IMR-90 (cell line): ENCODE results near the gene PLPP4. TPM values are rescaled to one million over a fixed set of nuclear protein-coding genes. Genes with fewer than 3 reads are reported as not detected.

Source experiments
- ATAC-seq: fragments of 200-7000 bp; cut with Tn5 transposase; 2 replicates; pipeline ENCODE4 v1.9.1; 2020; ENCODE audit warnings: low read depth, mild to moderate bottlenecking, moderate library complexity
- BruUV-seq: library from RNA; stranded (reverse); fragments of 400-500 nt; replicated peaks from 2 replicates; lab custom pipeline; 2021; lab: Mats Ljungman, UMichigan
- CTCF ChIA-PET: fragments of 300-600 bp; formaldehyde crosslinking; extraction: SDS; loops from one replicate; lab custom pipeline; 2021; ENCODE audit warnings: antibody characterized with exemption; lab: Yijun Ruan, JAX
- POLR2A ChIA-PET: fragments of 300-600 bp; sonication (Branson Sonifier 250); formaldehyde crosslinking; loops from one replicate; lab custom pipeline; 2022; ENCODE audit warnings: antibody characterized with exemption; ENCODE audit not compliant: unreplicated experiment; lab: Charles Lee
- DNase-seq: peaks from one replicate; pipeline ENCODE4 v3.0.0; 2013
- H2AFZ ChIP-seq: replicated peaks from 2 replicates; pipeline ENCODE3; 2013; ENCODE audit warnings: low read length, mild to moderate bottlenecking; ENCODE audit not compliant: poor library complexity
- H2AK5ac ChIP-seq: 2 replicates; pipeline ENCODE4 v1.6.1; 2013; ENCODE audit warnings: low read depth, low read length, inconsistent platforms
- H2AK9ac ChIP-seq: replicated peaks from 2 replicates; pipeline ENCODE3; 2013; ENCODE audit warnings: mild to moderate bottlenecking, low read depth, low read length, moderate library complexity; ENCODE audit not compliant: poor library complexity
- H2BK120ac ChIP-seq: 2 replicates; pipeline ENCODE4 v1.6.1; 2013; ENCODE audit warnings: low read depth, low read length, inconsistent platforms
- H2BK15ac ChIP-seq: 3 replicates; pipeline ENCODE4 v1.6.1; 2013; ENCODE audit warnings: low read depth, low read length, inconsistent platforms
- H2BK20ac ChIP-seq: 2 replicates; pipeline ENCODE4 v1.6.1; 2013; ENCODE audit warnings: low read depth, mild to moderate bottlenecking, inconsistent platforms, low read length, moderate library complexity
- H2BK5ac ChIP-seq: 2 replicates; pipeline ENCODE4 v1.6.1; 2013; ENCODE audit warnings: mild to moderate bottlenecking, low read depth, low read length, inconsistent platforms; ENCODE audit not compliant: poor library complexity, severe bottlenecking
- H3K14ac ChIP-seq: replicated peaks from 2 replicates; pipeline ENCODE4 v1.6.1; 2013; ENCODE audit warnings: low read depth, low read length, inconsistent platforms
- H3K18ac ChIP-seq: 2 replicates; pipeline ENCODE4 v1.6.1; 2013; ENCODE audit warnings: low read depth, low read length, control low read depth
- H3K23ac ChIP-seq: 2 replicates; pipeline ENCODE4 v1.6.1; 2013; ENCODE audit warnings: low read depth, low read length, inconsistent platforms
- H3K27ac ChIP-seq: 2 replicates; pipeline ENCODE4 v1.5.1; 2013; ENCODE audit warnings: mild to moderate bottlenecking, control low read depth, low read length; ENCODE audit not compliant: insufficient read depth
- H3K27me3 ChIP-seq: 2 replicates; pipeline ENCODE4 v1.6.1; 2013; ENCODE audit warnings: low read length; ENCODE audit not compliant: control insufficient read depth, insufficient read depth
- H3K36me3 ChIP-seq: 2 replicates; pipeline ENCODE4 v1.6.1; 2013; ENCODE audit warnings: low read length, mixed read lengths; ENCODE audit not compliant: control insufficient read depth, insufficient read depth
- H3K4ac ChIP-seq: 2 replicates; pipeline ENCODE4 v1.6.1; 2013; ENCODE audit warnings: low read depth, low read length, inconsistent platforms
- H3K4me1 ChIP-seq: 2 replicates; pipeline ENCODE4 v1.6.1; 2013; ENCODE audit warnings: low read length, mixed read lengths; ENCODE audit not compliant: control insufficient read depth, insufficient read depth
- H3K4me2 ChIP-seq: 2 replicates; pipeline ENCODE4 v1.6.1; 2013; ENCODE audit warnings: low read depth, mild to moderate bottlenecking, control low read depth, low read length, moderate library complexity
- H3K4me3 ChIP-seq: 2 replicates; pipeline ENCODE4 v1.5.1; 2013; ENCODE audit warnings: low read depth, mild to moderate bottlenecking, control low read depth, low read length, moderate library complexity; ENCODE audit not compliant: insufficient read depth
- H3K56ac ChIP-seq: 2 replicates; pipeline ENCODE4 v1.6.1; 2013; ENCODE audit warnings: low read length, inconsistent platforms; ENCODE audit not compliant: insufficient read depth; ENCODE audit errors: extremely low read depth
- H3K79me1 ChIP-seq, 2 experiments: 2 replicates each; pipeline ENCODE4 v1.6.1; 2013; ENCODE audit warnings: low read length in 2 of 2, inconsistent platforms in 1 of 2, low read depth in 1 of 2
- H3K9ac ChIP-seq: 2 replicates; pipeline ENCODE4 v1.6.1; 2013; ENCODE audit warnings: low read depth, low read length, control low read depth
- H3K9me1 ChIP-seq: 2 replicates; pipeline ENCODE4 v1.6.1; 2013; ENCODE audit warnings: low read length, inconsistent platforms; ENCODE audit not compliant: insufficient read depth
- H3K9me3 ChIP-seq: 2 replicates; pipeline ENCODE4 v1.6.1; 2013; ENCODE audit warnings: low read length; ENCODE audit not compliant: control insufficient read depth, insufficient read depth
- H4K20me1 ChIP-seq: 2 replicates; pipeline ENCODE4 v1.6.1; 2013; ENCODE audit warnings: low read length, inconsistent platforms; ENCODE audit not compliant: insufficient read depth
- H4K5ac ChIP-seq: 2 replicates; pipeline ENCODE4 v1.6.1; 2013; ENCODE audit warnings: mild to moderate bottlenecking, low read depth, low read length, control low read depth
- H4K8ac ChIP-seq, 2 experiments: 2 replicates each; pipeline ENCODE4 v1.6.1; 2013; ENCODE audit warnings: low read depth in 2 of 2, low read length in 2 of 2, control low read depth in 1 of 2, inconsistent platforms in 1 of 2
- H4K91ac ChIP-seq: 2 replicates; pipeline ENCODE4 v1.6.1; 2013; ENCODE audit warnings: low read depth, low read length, inconsistent platforms; ENCODE audit not compliant: insufficient read depth
- BHLHE40 ChIP-seq: fragments of 150-350 bp; IDR thresholded peaks from 2 replicates; pipeline ENCODE4 v1.6.1; 2016; ENCODE audit warnings: mild to moderate bottlenecking, low read depth, low read length
- CEBPB ChIP-seq: IDR thresholded peaks from 2 replicates; pipeline ENCODE4 v1.6.1; 2012; ENCODE audit warnings: low read depth, low read length, improper control_type of control experiment
- CHD1 ChIP-seq: IDR thresholded peaks from 2 replicates; pipeline ENCODE4 v1.6.1; 2012; ENCODE audit warnings: low read depth, low read length, improper control_type of control experiment
- CTCF ChIP-seq: conservative IDR thresholded peaks from 2 replicates; pipeline ENCODE4 v1.5.1; 2012; ENCODE audit warnings: mild to moderate bottlenecking, low read depth, low read length, improper control_type of control experiment
- ELK1 ChIP-seq: fragments of 150-350 bp; IDR thresholded peaks from 2 replicates; pipeline ENCODE4 v1.6.1; 2016; ENCODE audit warnings: low read depth, mild to moderate bottlenecking, low read length, moderate library complexity, borderline replicate concordance
- FOS ChIP-seq: fragments of 150-350 bp; IDR thresholded peaks from 2 replicates; pipeline ENCODE4 v1.6.1; 2016; ENCODE audit warnings: low read depth, low read length
- MAFK ChIP-seq: IDR thresholded peaks from 2 replicates; pipeline ENCODE4 v1.6.1; 2012; ENCODE audit warnings: low read depth, low read length, improper control_type of control experiment
- MAZ ChIP-seq: IDR thresholded peaks from 2 replicates; pipeline ENCODE4 v1.6.1; 2012; ENCODE audit warnings: low read depth, mild to moderate bottlenecking, low read length, improper control_type of control experiment, moderate library complexity, borderline replicate concordance
- MXI1 ChIP-seq: IDR thresholded peaks from 2 replicates; pipeline ENCODE4 v1.6.1; 2012; ENCODE audit warnings: low read depth, mild to moderate bottlenecking, low read length, moderate library complexity, borderline replicate concordance
- NFE2L2 ChIP-seq: fragments of 150-350 bp; IDR thresholded peaks from 2 replicates; pipeline ENCODE4 v1.6.1; 2016; ENCODE audit warnings: low read depth, mild to moderate bottlenecking, low read length
- POLR2A ChIP-seq: IDR thresholded peaks from 2 replicates; pipeline ENCODE4 v1.6.1; 2012; ENCODE audit warnings: mild to moderate bottlenecking, low read depth, low read length
- RCOR1 ChIP-seq: IDR thresholded peaks from 2 replicates; pipeline ENCODE4 v1.6.1; 2012; ENCODE audit warnings: mild to moderate bottlenecking, low read length, improper control_type of control experiment; ENCODE audit not compliant: insufficient replicate concordance
- RFX5 ChIP-seq: IDR thresholded peaks from 2 replicates; pipeline ENCODE4 v1.8.0; 2012; ENCODE audit warnings: low read depth, mild to moderate bottlenecking, low read length, moderate library complexity
- USF2 ChIP-seq: fragments of 150-350 bp; IDR thresholded peaks from 2 replicates; pipeline ENCODE4 v1.6.1; 2017; ENCODE audit warnings: mild to moderate bottlenecking, antibody characterized with exemption, low read length, low read depth
- WGBS, 2 experiments: methylation state at CpG; one replicate each; pipeline versions ENCODE4 v1.1.5 to v1.1.7; 2013; ENCODE audit warnings: missing lambda C conversion rate in 2 of 2; ENCODE audit not compliant: insufficient read length in 1 of 2; ENCODE audit errors: extremely low coverage in 2 of 2; 5-methylcytosine and 5-hydroxymethylcytosine counted together
- dilution Hi-C: fragments of 300-500 bp; cut with HindIII; formaldehyde crosslinking; loops from one replicate; pipeline ENCODE4 v1.14.3; 2018; ENCODE audit warnings: low sequenced_read_pairs; ENCODE audit not compliant: unreplicated experiment
- in situ Hi-C: fragments of 300-500 bp; cut with MboI; formaldehyde crosslinking; loops from 3 replicates; pipeline ENCODE4 v1.14.3; 2019; ENCODE audit warnings: low sequenced_read_pairs, inconsistent platforms, mixed read lengths
- intact Hi-C: fragments of 100-400 bp; cut with micrococcal nuclease; formaldehyde crosslinking; loops from 2 replicates; pipeline ENCODE4 v1.10.0; 2022
- polyA plus RNA-seq, 3 experiments: library from polyadenylated mRNA; depleted of rRNA; stranded (reverse); fragments of >200 nt; gene quantifications; 2 replicates each; pipeline ENCODE4 v1.2.3, GENCODE V29; 2012; ENCODE audit warnings: low replicate concordance in 1 of 3
- total RNA-seq: library from RNA; depleted of rRNA; stranded (reverse); fragments of >200 nt; gene quantifications from 2 replicates; pipeline ENCODE4 v1.2.3, GENCODE V29; 2012

Gene PLPP4
- total and polyA plus RNA-seq, 2 of the 4 experiments (the other 2 are of a cell fraction): 0.18 to 0.60 TPM

GRCh38 chr10:120634659-120635058, 177.6 kb downstream of the PLPP4 start:
- Histone ChIP-seq H3K4ac (no peak overlapping the region), H4K91ac (no peak overlapping the region), H3K18ac (no peak overlapping the region), H2BK120ac (no peak overlapping the region), H2BK20ac (no peak overlapping the region), H2AK9ac (no peak overlapping the region), H2BK15ac (no peak overlapping the region), H4K8ac (no peak overlapping the region), H2AFZ (no peak overlapping the region), H3K14ac (no peak overlapping the region), H3K9me3 (peaks cover 13% of the 10 kb centered on the region), H3K4me2 (no peak overlapping the region), H2BK5ac (no peak overlapping the region), H3K36me3 (no peaks in the 10 kb centered on the region), H3K23ac (no peak overlapping the region), H2AK5ac (no peak overlapping the region), H3K9me1 (no peaks in the 10 kb centered on the region), H3K56ac (no peak overlapping the region), H3K4me1 (no peaks in the 10 kb centered on the region), H3K4me3 (no peak overlapping the region), H3K79me1 (no peaks in the 10 kb centered on the region), H3K27ac (no peak overlapping the region), H4K5ac (no peak overlapping the region), H3K9ac (no peak overlapping the region), H3K27me3 (no peaks in the 10 kb centered on the region), H4K20me1 (no peaks in the 10 kb centered on the region)
- WGBS, 2 experiments: no CpG with 5 or more reads among the region's 12 CpGs
- in situ Hi-C loops (no loop called here), intact Hi-C loops (no loop called here), dilution Hi-C loops (no loop called here)
- DNase-seq (no peak), ATAC-seq (no peak)
- ChIA-PET POLR2A (no interaction called here), CTCF (no interaction called here)
- TF ChIP-seq CHD1: no peak
- TF ChIP-seq RFX5: no peak
- TF ChIP-seq RCOR1: no peak
- TF ChIP-seq MAZ: no peak
- no peak for TF ChIP-seq BHLHE40
- TF ChIP-seq POLR2A: no peak
- TF ChIP-seq CEBPB: no peak
- TF ChIP-seq ELK1: no peak
- no peak for TF ChIP-seq CTCF
- no peak for TF ChIP-seq USF2
- TF ChIP-seq MAFK: no peak
- TF ChIP-seq FOS: no peak
- TF ChIP-seq MXI1: no peak
- no peak for TF ChIP-seq NFE2L2
- BruUV-seq: no TSS peak
